Upper lobe of left lung (tissue), 4 donors: Measurements from ENCODE around the gene SAMD4A.

ENCODE experiments used
- EP300 ChIP-seq, 4 donors: sonication (generic); formaldehyde crosslinking; IDR thresholded peaks; one replicate each; pipeline ENCODE4 v1.5.1; 2017; ENCODE audit warnings: antibody characterized with exemption in 4 of 4, control low read depth in 2 of 4
- POLR2AphosphoS5 ChIP-seq, 2 donors: sonication (generic); formaldehyde crosslinking; IDR thresholded peaks; one replicate each; pipeline ENCODE4 v1.5.1; 2017; ENCODE audit warnings: antibody characterized with exemption in 2 of 2
- TF ChIP-seq, protein P1 (sequence below), 6 experiments: fragments of 450-650 bp in 4 of 6; fragments of 200-600 bp in 2 of 6; sonication (generic) in 2 of 6; IDR thresholded peaks; one replicate each; pipeline ENCODE4 v1.5.1; 2016 to 2019; ENCODE audit warnings: antibody characterized with exemption in 6 of 6

DNA sequence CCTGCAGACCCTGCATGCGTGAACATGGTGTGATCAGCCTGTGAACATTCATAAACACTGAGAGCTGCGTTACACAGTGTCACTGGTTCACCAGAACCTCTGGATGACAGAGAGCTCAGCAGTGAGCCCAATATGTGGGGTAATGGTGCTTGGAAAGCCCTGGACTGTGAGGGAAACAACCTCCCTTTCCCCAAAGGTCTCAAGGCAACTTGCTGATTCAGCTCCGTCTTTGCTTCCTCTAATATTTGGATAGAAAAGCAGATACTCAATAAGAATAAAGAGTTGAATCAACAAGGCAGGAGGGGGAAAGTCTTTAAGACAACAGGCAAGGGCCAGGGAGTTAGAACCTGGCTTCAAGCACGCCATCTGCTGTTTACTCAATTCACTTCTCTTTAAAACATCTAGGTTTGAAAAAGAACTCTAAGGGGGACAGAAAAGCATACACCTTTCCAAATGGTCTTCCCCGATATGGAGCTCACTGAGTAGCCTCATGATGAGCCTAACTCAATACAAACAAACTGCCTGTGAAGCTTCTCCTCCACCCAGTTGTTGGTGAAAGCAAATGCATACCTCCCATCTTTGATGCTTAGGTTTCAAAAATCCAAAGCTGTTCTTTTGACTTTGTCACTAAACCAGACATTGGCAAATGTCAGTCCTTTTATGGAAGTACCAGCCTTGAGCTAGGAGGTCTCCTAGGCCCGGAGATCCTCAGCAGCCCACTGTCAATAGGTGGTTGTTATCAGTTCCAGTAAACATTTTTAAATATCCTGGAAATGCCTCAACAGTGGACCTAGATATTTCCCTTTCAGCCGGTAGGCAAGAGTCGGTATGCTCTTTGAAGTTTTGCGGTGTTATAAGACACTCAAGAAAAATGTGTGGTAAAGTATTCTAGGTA is 76.1 kb downstream of the SAMD4A start:
- TF ChIP-seq, protein P1, sequence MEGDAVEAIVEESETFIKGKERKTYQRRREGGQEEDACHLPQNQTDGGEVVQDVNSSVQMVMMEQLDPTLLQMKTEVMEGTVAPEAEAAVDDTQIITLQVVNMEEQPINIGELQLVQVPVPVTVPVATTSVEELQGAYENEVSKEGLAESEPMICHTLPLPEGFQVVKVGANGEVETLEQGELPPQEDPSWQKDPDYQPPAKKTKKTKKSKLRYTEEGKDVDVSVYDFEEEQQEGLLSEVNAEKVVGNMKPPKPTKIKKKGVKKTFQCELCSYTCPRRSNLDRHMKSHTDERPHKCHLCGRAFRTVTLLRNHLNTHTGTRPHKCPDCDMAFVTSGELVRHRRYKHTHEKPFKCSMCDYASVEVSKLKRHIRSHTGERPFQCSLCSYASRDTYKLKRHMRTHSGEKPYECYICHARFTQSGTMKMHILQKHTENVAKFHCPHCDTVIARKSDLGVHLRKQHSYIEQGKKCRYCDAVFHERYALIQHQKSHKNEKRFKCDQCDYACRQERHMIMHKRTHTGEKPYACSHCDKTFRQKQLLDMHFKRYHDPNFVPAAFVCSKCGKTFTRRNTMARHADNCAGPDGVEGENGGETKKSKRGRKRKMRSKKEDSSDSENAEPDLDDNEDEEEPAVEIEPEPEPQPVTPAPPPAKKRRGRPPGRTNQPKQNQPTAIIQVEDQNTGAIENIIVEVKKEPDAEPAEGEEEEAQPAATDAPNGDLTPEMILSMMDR (IDR thresholded peaks at IDR 0.05) = no peak
- TF ChIP-seq EP300 (IDR thresholded peaks at IDR 0.05) (no peak), POLR2AphosphoS5 (IDR thresholded peaks at IDR 0.05) (no peak)
